SU-DHL-6 (cell line): ENCODE results near the gene ADAM19.
A peak's percentile ranks its signal among the peaks of the same experiment; 100 is the strongest.

Experiments
- H2AFZ ChIP-seq: fragments of 200-600 bp; sonication (generic); 2 replicates; pipeline ENCODE4 v1.6.1; 2014; ENCODE audit warnings: low read depth, mild to moderate bottlenecking, moderate library complexity, mixed read lengths, antibody characterized with exemption, low read length; ENCODE audit not compliant: severe bottlenecking
- H3F3A ChIP-seq: fragments of 200-600 bp; shearing (Covaris generic); 2 replicates; pipeline ENCODE4 v1.6.0; 2016; ENCODE audit warnings: antibody characterized with exemption, mild to moderate bottlenecking; ENCODE audit not compliant: insufficient read depth
- H3K27ac ChIP-seq: fragments of 200-600 bp; sonication (generic); 2 replicates; pipeline ENCODE4 v1.5.1; 2016; ENCODE audit warnings: low read depth, mild to moderate bottlenecking, low read length, moderate library complexity, mixed read lengths
- H3K27me3 ChIP-seq: fragments of 200-600 bp; sonication (generic), shearing (Covaris generic); 2 replicates; pipeline ENCODE4 v1.6.0; 2014; ENCODE audit warnings: mild to moderate bottlenecking, low read length
- H3K36me3 ChIP-seq: fragments of 200-600 bp; sonication (generic); 2 replicates; pipeline ENCODE4 v1.6.1; 2014; ENCODE audit warnings: mild to moderate bottlenecking, low read length, mixed read lengths
- H3K4me2 ChIP-seq: fragments of 300-600, 200-600 bp; shearing (Covaris generic), sonication (generic); 2 replicates; pipeline ENCODE4 v1.6.0; 2014; ENCODE audit warnings: low read length, low read depth, mild to moderate bottlenecking; ENCODE audit not compliant: poor library complexity, severe bottlenecking
- H3K4me3 ChIP-seq: fragments of 200-600 bp; sonication (generic); 2 replicates; pipeline ENCODE4 v1.5.1; 2014; ENCODE audit warnings: antibody characterized with exemption, low read length, mild to moderate bottlenecking, mixed read lengths; ENCODE audit not compliant: insufficient read depth, poor library complexity, severe bottlenecking
- H3K79me2 ChIP-seq: fragments of 200-600 bp; sonication (generic); 2 replicates; pipeline ENCODE4 v1.6.1; 2014; ENCODE audit warnings: mild to moderate bottlenecking, low read length, moderate library complexity; ENCODE audit not compliant: insufficient read depth
- H3K9ac ChIP-seq: fragments of 200-600 bp; sonication (generic); 2 replicates; pipeline ENCODE4 v1.7.0; 2014; ENCODE audit warnings: mild to moderate bottlenecking, low read length
- H3K9me2 ChIP-seq: fragments of 200-600 bp; sonication (generic); replicated peaks from 2 replicates; pipeline ENCODE4 v1.6.1; 2014; ENCODE audit warnings: low read length; ENCODE audit not compliant: insufficient read depth
- H3K9me3 ChIP-seq: fragments of 200-600 bp; sonication (generic); 2 replicates; pipeline ENCODE4 v1.6.1; 2014; ENCODE audit warnings: low read length, mixed read lengths; ENCODE audit not compliant: insufficient read depth
- H4K20me1 ChIP-seq: fragments of 200-600 bp; sonication (generic); 2 replicates; pipeline ENCODE4 v1.6.1; 2014; ENCODE audit warnings: low read depth, mild to moderate bottlenecking, antibody characterized with exemption, low read length, moderate library complexity, mixed read lengths
- CTCF ChIP-seq: fragments of 200-600 bp; sonication (generic); IDR thresholded peaks from one replicate; pipeline ENCODE4 v1.5.1; 2017; ENCODE audit warnings: antibody characterized with exemption, mild to moderate bottlenecking, low read length, moderate library complexity; ENCODE audit not compliant: insufficient read depth, poor library complexity, severe bottlenecking
- EZH2phosphoT487 ChIP-seq: fragments of 200-600 bp; sonication (generic), shearing (Covaris generic); conservative IDR thresholded peaks from 2 replicates; pipeline ENCODE4 v1.6.1; 2018; ENCODE audit warnings: mild to moderate bottlenecking, antibody characterized with exemption, low read length, moderate library complexity, mixed read lengths

The ADAM19 gene

GRCh38 chr5:157504053-157504452 lies 71.5 kb downstream of the ADAM19 start:
- Histone ChIP-seq H3K9me3 (no peaks in the 10 kb centered on the region), H3K36me3 (peaks cover 21% of the 10 kb centered on the region), H3F3A (peaks cover 76% of the 10 kb centered on the region), H3K27ac (peak overlapping the region; percentile 96), H3K9ac (peak overlapping the region; percentile 64), H3K4me3 (peak overlapping the region; percentile 11), H2AFZ (no peak overlapping the region), H3K4me2 (peak overlapping the region; percentile 67), H3K27me3 (no peaks in the 10 kb centered on the region), H3K79me2 (no peaks in the 10 kb centered on the region), H4K20me1 (no peaks in the 10 kb centered on the region), H3K9me2 (no peaks in the 10 kb centered on the region)
- TF ChIP-seq EZH2phosphoT487, result no peak

- H3K4me2 ChIP-seq, result peak overlapping the region; percentile 67
- TF ChIP-seq EZH2phosphoT487 (no peak), CTCF (no peak)
- peaks cover 70% of the 10 kb centered on the region for H3F3A ChIP-seq
- no peak overlapping the region for H3K4me3 ChIP-seq
- H3K9me3 ChIP-seq, result no peaks in the 10 kb centered on the region
- peak overlapping the region; percentile 64 for H3K9ac ChIP-seq
- H2AFZ ChIP-seq, result no peak overlapping the region
- peak overlapping the region; percentile 96 for H3K27ac ChIP-seq
- H3K79me2 ChIP-seq, result no peaks in the 10 kb centered on the region
- no peaks in the 10 kb centered on the region for H3K27me3 ChIP-seq
- no peaks in the 10 kb centered on the region for H4K20me1 ChIP-seq
- H3K36me3 ChIP-seq, result peaks cover 24% of the 10 kb centered on the region
- no peaks in the 10 kb centered on the region for H3K9me2 ChIP-seq
Observed at GRCh38 chr5:157502143-157502647, 73.4 kb downstream of the ADAM19 start.

- Histone ChIP-seq H3F3A (peaks cover 48% of the 10 kb centered on the region), H3K79me2 (no peaks in the 10 kb centered on the region), H3K27me3 (no peaks in the 10 kb centered on the region), H3K4me3 (no peak overlapping the region), H3K9me2 (no peaks in the 10 kb centered on the region), H3K27ac (peak overlapping the region; percentile 43), H3K36me3 (peaks cover 17% of the 10 kb centered on the region), H3K4me2 (no peak overlapping the region), H2AFZ (no peak overlapping the region), H3K9ac (no peak overlapping the region), H3K9me3 (no peaks in the 10 kb centered on the region), H4K20me1 (no peaks in the 10 kb centered on the region)
- TF ChIP-seq CTCF (no peak), EZH2phosphoT487 (no peak)
Observed at GRCh38 chr5:157497875-157498611, 77.5 kb downstream of the ADAM19 start.

GRCh38 chr5:157496864-157497263 lies 78.7 kb downstream of the ADAM19 start:
- Histone ChIP-seq H3K9ac (no peak overlapping the region), H3K36me3 (peaks cover 17% of the 10 kb centered on the region), H3K4me2 (no peak overlapping the region), H4K20me1 (no peaks in the 10 kb centered on the region), H3K9me2 (no peaks in the 10 kb centered on the region), H3K27me3 (no peaks in the 10 kb centered on the region), H3K27ac (peak overlapping the region; percentile 43), H3K4me3 (no peak overlapping the region), H3K79me2 (no peaks in the 10 kb centered on the region), H3K9me3 (no peaks in the 10 kb centered on the region), H3F3A (peaks cover 36% of the 10 kb centered on the region), H2AFZ (no peak overlapping the region)
- no peak for TF ChIP-seq EZH2phosphoT487
- no peak for TF ChIP-seq CTCF
